Breast epithelium (tissue), 4 donors: Measurements from ENCODE around the gene LYRM2. TPM values are rescaled to one million over a fixed set of nuclear protein-coding genes. Genes with fewer than 3 reads are reported as not detected.

Experiments
- DNase-seq, 2 donors: peaks; one replicate each; pipeline ENCODE4 v3.0.0-alpha.2; 2019; ENCODE audit warnings: low spot score in 2 of 2
- H3K27ac ChIP-seq, 2 donors: fragments of 200-600 bp; sonication (generic) in 1 of 2; one replicate each; pipeline ENCODE4 v1.5.1; 2016 to 2019; ENCODE audit warnings: mild to moderate bottlenecking in 1 of 2
- H3K27me3 ChIP-seq, 2 donors: fragments of 200-600 bp; sonication (generic) in 1 of 2; one replicate each; pipeline versions ENCODE4 v1.5.1 to v1.6.0; 2017 to 2019; ENCODE audit warnings: control low read depth in 1 of 2, mild to moderate bottlenecking in 1 of 2
- H3K36me3 ChIP-seq: fragments of 200-600 bp; one replicate; pipeline ENCODE4 v1.5.1; 2019
- H3K4me1 ChIP-seq, 2 donors: fragments of 200-600 bp; sonication (generic); one replicate each; pipeline ENCODE4 v1.5.1; 2016 to 2019; ENCODE audit warnings: control low read depth in 1 of 2
- H3K4me3 ChIP-seq, 3 donors: fragments of 200-600 bp; sonication (generic); 1 replicate in 2 of 3; 2 replicates in 1 of 3; pipeline ENCODE4 v1.5.1; 2016 to 2019; ENCODE audit warnings: mild to moderate bottlenecking in 3 of 3, moderate library complexity in 2 of 3
- H3K9me3 ChIP-seq, 2 donors: fragments of 200-600 bp; sonication (generic) in 1 of 2; one replicate each; pipeline ENCODE4 v1.5.1; 2016 to 2019; ENCODE audit warnings: control low read depth in 1 of 2
- POLR2A ChIP-seq: fragments of 450-650 bp; IDR thresholded peaks from one replicate; pipeline ENCODE4 v1.6.1; 2016; ENCODE audit warnings: antibody characterized with exemption, mild to moderate bottlenecking, moderate library complexity
- POLR2AphosphoS5 ChIP-seq, 3 donors: sonication (generic); formaldehyde crosslinking; IDR thresholded peaks; one replicate each; pipeline ENCODE4 v1.6.1; 2017; ENCODE audit warnings: antibody characterized with exemption in 3 of 3
- intact Hi-C: fragments of 100-400 bp; cut with DNase I; formaldehyde crosslinking; loops from one replicate; pipeline ENCODE4 v1.15.1; 2023; ENCODE audit warnings: low total_unique reads
- total RNA-seq, 3 donors: library from RNA; depleted of rRNA; stranded (reverse); fragments of >200 nt; gene quantifications; one replicate each; pipeline ENCODE4 v1.1.0, GENCODE V29; 2016
- TF ChIP-seq, protein P1 (sequence below), 3 donors: fragments of 450-650 bp; IDR thresholded peaks; one replicate each; pipeline ENCODE4 v1.5.1; 2016 to 2017; ENCODE audit warnings: antibody characterized with exemption in 3 of 3, mild to moderate bottlenecking in 3 of 3, moderate library complexity in 3 of 3

Gene LYRM2
- total RNA-seq, 3 donors from 2014 or later: 20.3 to 27.4 (median 23.2) TPM

DNA sequence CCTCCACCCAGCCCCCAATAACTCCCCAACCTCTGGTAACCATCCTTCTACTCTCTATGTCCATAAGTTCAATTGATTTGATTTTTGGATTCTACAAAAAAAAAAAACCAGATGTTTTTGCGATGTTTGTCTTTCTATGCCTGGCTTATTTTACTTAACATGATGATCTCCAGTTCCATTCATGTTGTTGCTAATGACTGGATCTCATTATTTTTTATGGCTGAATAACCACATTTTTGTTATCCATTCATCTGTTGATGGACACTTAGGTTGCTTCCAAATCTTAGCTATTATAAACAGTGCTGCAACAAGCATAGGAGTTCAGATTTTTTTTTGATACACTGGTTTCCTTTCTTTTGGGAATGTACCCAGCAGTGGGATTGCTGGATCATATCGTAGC lies 98.8 kb downstream of the LYRM2 start:
- Histone ChIP-seq H3K36me3 (no peaks in the 10 kb centered on the region), H3K27ac (no peak overlapping the region), H3K27me3 (no peaks in the 10 kb centered on the region), H3K9me3 (no peaks in the 10 kb centered on the region), H3K4me3 (no peak overlapping the region), H3K4me1 (no peaks in the 10 kb centered on the region)
- DNase-seq: no peak
- intact Hi-C loops: no loop called here
- TF ChIP-seq POLR2AphosphoS5 (IDR thresholded peaks at IDR 0.05) (no peak), POLR2A (no peak)
- TF ChIP-seq, protein P1, sequence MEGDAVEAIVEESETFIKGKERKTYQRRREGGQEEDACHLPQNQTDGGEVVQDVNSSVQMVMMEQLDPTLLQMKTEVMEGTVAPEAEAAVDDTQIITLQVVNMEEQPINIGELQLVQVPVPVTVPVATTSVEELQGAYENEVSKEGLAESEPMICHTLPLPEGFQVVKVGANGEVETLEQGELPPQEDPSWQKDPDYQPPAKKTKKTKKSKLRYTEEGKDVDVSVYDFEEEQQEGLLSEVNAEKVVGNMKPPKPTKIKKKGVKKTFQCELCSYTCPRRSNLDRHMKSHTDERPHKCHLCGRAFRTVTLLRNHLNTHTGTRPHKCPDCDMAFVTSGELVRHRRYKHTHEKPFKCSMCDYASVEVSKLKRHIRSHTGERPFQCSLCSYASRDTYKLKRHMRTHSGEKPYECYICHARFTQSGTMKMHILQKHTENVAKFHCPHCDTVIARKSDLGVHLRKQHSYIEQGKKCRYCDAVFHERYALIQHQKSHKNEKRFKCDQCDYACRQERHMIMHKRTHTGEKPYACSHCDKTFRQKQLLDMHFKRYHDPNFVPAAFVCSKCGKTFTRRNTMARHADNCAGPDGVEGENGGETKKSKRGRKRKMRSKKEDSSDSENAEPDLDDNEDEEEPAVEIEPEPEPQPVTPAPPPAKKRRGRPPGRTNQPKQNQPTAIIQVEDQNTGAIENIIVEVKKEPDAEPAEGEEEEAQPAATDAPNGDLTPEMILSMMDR (IDR thresholded peaks at IDR 0.05): no peak

DNA sequence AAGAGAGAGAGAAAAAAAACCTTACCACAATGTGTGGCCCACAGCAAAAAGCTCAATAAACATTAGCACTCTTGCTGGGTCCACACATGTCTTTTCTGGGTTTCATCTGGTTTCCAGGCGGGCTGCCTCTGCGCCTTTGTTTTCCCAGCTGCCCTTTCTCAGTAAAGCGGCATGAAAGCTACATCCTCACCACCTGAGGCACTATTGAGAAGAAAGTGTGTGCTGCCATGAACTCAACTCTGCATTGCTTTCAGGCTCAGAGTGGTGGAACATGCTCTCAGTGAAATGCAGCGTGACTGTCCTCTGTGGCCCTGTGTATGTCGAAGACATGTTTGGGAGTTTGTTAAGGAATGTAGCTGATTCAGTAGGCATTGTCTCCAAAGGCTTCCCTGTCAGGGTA lies 102.3 kb downstream of the LYRM2 start:
- H3K9me3 ChIP-seq: no peaks in the 10 kb centered on the region
- no peaks in the 10 kb centered on the region for H3K27me3 ChIP-seq
- TF ChIP-seq POLR2AphosphoS5 (IDR thresholded peaks at IDR 0.05) (no peak), POLR2A (no peak)
- TF ChIP-seq, protein P1 (IDR thresholded peaks at IDR 0.05): no peak
- no peak overlapping the region for H3K4me3 ChIP-seq
- intact Hi-C loops: no loop called here
- no peak for DNase-seq
- no peaks in the 10 kb centered on the region for H3K36me3 ChIP-seq
- no peaks in the 10 kb centered on the region for H3K4me1 ChIP-seq
- no peak overlapping the region for H3K27ac ChIP-seq

DNA sequence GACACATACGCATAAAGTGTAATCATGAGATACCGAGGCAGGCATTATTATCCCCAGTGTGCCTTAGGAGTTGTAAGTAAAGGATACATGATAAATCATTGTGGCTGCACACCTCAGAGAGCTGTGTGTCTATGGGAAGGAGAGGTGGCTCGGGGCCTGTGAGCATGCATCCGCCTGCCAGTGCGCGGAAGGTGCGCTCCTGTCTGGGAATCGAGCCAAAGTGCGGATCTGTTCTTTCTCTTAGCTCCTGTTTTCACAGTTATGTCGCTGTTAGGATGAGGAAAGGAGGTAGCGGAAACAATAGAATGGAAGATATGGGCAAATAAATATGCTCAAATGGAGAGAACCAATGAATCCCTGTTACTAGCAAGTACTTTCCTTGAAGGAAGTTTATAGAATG lies 107.6 kb downstream of the LYRM2 start:
- H3K36me3 ChIP-seq: no peaks in the 10 kb centered on the region
- no peak overlapping the region for H3K27ac ChIP-seq
- H3K4me1 ChIP-seq: no peaks in the 10 kb centered on the region
- H3K27me3 ChIP-seq: no peaks in the 10 kb centered on the region
- intact Hi-C loops: no loop called here
- H3K9me3 ChIP-seq: no peaks in the 10 kb centered on the region
- no peak for DNase-seq
- TF ChIP-seq POLR2A (no peak), POLR2AphosphoS5 (IDR thresholded peaks at IDR 0.05) (no peak)
- TF ChIP-seq, protein P1 (IDR thresholded peaks at IDR 0.05): no peak
- H3K4me3 ChIP-seq: no peak overlapping the region

DNA sequence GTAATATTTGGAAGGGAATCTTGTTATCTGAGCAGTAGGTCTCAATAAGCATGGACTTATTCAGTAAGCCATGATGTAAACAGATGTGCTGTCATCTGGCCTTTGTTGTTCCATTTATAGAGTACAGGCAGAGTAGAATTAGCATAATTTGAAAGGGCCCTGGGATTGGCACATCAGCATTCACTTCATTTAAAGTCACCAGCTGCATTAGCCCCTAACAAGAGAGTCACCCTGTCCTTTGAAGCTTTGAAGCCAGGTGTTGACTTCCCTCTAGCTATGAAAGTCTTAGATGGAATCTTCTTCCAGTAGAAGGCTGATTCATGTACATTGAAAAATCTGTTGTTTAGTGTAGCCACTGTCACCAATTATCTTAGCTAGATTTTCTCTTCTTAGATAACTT lies 109.7 kb downstream of the LYRM2 start:
- no peak for DNase-seq
- Histone ChIP-seq H3K4me1 (no peaks in the 10 kb centered on the region), H3K27ac (no peak overlapping the region), H3K27me3 (no peaks in the 10 kb centered on the region), H3K36me3 (no peaks in the 10 kb centered on the region), H3K9me3 (no peaks in the 10 kb centered on the region), H3K4me3 (no peak overlapping the region)
- intact Hi-C loops: no loop called here
- no peak for TF ChIP-seq POLR2AphosphoS5 (IDR thresholded peaks at IDR 0.05)
- TF ChIP-seq, protein P1 (IDR thresholded peaks at IDR 0.05): no peak
- no peak for TF ChIP-seq POLR2A

DNA sequence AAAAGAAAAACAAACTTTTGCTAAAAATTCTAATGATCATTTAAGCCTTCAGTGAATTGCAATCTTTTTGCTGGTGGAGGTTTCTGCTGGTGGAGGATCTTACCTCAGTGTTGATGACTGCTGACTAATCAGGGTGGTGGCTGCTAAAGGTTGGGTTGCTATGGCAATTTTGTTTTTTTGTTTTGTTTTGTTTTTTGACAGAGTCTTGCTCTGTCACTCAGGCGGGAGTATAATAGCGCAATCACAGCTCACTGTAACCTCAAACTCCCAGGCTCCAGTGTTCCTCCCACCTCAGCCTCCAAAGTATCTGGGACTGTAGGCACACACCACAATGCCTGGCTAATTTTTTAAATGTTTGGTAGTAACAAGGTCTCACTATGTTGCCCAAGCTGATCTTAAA lies 110.9 kb downstream of the LYRM2 start:
- TF ChIP-seq POLR2A (no peak), POLR2AphosphoS5 (IDR thresholded peaks at IDR 0.05) (no peak)
- TF ChIP-seq, protein P1 (IDR thresholded peaks at IDR 0.05): no peak
- no peaks in the 10 kb centered on the region for H3K9me3 ChIP-seq

More for the DNA sequence above, 110.9 kb downstream of the LYRM2 start:
- H3K4me1 ChIP-seq: no peaks in the 10 kb centered on the region
- intact Hi-C loops: no loop called here
- H3K36me3 ChIP-seq: no peaks in the 10 kb centered on the region
- H3K27ac ChIP-seq: no peak overlapping the region
- H3K27me3 ChIP-seq: no peaks in the 10 kb centered on the region
- no peak for DNase-seq
- no peak overlapping the region for H3K4me3 ChIP-seq
